GM18868 (cell line): ENCODE data around the gene MYO10.
"Not testable (repeated sequence)": the region's sequence is repeated elsewhere in the genome, so short reads cannot be mapped to it uniquely, and the experiment has no call there.

ENCODE experiments used
- ATAC-seq: cut with Tn5 transposase; IDR thresholded peaks from one replicate; pipeline ENCODE4 v1.9.1; 2021; ENCODE audit warnings: mild to moderate bottlenecking, moderate library complexity; ENCODE audit not compliant: unreplicated experiment

MYO10 gene

DNA sequence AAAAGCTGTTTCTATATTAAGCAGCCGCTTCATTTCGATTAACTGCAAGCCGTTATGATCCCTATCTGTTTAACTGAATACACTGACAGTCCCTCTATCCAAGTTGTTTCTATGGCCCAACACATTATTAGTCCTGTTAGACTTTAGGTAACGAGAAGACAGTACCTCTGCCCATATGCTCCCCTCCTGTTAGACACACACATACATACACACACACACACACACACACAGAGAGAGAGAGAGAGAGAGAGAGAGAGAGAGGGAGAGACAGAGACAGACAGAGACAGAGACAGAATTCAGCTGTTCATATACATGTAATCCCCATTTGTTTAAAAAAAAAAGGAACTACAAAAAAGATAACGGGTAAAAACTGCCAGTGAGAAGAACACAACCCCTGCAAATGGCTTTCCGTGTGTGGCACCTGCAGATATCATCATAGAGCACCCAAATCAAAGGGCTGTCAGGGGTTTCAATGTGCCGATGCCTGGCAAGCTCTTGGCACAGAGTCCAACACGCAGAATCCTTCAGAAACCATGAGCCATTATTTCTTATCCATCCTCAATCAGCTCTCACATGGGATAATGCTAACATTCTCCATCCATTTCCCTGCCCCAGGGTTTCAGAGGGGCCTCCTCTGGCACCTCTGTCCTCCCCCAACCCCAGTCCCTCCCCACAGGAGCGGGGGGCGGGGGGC, 144.0 kb downstream of the MYO10 start:
- no peak for ATAC-seq

DNA sequence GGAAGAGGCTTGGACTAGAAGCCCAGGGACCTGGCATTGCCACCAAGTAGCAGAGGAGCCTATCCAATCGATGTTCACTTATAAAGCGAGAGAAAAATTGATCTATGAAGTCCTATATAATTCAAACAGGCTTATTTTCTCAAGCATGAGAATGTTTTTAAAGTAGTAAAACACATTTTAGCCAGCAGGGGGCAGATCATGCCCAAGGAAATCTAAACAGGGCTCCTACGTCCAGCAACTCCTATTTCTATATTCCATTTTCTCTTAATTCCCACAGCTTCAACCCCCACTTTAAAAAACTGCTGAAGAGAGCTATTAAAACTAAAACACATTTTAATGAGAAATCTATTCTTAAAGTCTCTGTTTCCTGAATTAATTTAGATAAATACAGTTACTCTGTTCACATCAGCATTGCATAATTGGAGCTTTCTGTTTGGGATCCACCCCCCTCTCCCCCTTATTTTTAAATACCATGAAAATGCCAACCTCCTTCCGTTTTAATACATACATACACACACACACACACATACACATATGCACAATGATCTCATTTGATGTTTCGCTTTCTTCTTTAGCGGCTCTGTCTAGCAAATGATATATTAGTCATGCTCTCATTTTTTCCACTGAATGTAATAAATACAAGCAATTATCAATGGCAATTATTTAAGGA, 144.9 kb downstream of the MYO10 start:
- ATAC-seq: peak; percentile 57

DNA sequence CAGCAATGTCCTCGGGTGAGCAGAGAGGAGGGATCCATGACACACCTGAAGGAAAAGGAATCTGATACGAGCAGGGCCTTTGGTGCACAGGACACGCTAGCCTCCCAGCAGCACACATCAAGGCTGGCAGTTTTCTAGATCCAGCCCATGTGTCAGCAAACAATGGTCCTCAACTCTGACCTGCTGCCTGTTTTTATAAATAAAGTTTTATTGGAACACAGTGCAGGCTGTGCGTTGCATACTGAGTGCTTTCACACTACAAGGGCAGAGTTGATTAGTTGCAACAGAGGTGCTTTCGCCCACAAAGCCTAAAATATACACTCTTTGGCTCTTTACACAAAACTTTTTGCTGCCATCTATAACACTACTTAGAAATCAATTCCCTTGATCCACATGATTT, 147.1 kb downstream of the MYO10 start:
- no peak for ATAC-seq

DNA sequence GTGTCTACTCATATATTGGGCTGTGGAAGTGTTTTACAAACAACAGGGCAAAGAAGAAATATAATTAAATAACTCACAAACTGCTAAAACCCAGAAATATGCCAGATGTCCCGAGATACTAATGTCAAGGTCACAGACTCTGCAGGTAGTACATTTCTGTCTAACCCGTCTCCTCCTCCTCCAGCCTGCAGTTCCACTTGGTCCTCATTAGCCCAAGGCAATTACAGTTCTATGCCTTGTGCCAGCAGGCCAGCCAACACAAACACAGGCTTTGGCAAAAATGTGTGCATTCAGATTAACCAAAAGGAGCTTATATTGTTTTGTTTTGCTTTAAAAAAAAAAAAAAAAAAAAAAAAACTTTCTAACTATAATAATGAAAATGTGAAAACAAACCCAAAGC, 148.8 kb downstream of the MYO10 start:
- ATAC-seq: no peak

DNA sequence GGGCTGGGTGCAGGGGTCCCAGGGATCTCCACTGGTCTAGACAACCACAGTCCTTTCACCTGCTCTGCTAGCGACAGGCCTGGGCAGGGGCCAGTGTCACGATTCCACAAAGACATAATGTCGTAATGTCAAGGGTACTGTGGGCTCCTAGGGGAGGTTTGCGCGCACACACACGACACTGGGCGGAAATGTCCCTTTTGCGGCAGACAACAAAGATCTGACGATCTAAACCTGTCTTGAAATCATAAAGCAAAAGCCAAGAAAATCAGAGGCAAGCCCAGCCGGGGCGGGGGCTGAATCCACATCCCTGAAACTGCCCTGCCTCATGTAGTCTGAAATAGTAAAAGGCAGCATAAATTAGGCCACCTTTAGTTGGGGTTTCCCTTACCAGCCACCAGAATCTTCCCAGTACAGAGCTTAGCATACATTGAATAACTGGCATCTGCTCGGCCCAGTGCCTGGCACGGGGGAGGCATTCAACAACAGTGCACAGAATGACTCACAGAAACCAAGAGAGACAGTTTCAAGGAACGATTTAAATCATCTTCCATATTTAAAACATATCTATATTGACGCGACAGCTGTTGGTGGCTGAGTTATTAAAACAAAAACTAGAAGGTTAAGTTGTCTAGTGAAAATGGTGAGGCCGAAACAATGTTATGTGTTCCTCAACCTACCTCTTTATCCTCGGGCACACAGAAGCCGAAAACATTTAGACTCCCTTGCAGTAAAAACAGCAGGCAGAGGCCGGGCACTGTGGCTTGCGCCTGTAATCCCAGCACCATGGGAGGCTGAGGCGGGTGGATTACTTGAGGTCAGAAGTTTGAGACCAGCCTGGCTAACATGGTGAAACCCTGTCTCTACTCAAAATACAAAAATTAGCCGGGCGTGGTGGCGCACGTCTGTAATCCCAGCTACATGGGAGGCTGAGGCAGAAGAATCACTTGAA, 151.0 kb downstream of the MYO10 start:
- ATAC-seq: peak; percentile 98

DNA sequence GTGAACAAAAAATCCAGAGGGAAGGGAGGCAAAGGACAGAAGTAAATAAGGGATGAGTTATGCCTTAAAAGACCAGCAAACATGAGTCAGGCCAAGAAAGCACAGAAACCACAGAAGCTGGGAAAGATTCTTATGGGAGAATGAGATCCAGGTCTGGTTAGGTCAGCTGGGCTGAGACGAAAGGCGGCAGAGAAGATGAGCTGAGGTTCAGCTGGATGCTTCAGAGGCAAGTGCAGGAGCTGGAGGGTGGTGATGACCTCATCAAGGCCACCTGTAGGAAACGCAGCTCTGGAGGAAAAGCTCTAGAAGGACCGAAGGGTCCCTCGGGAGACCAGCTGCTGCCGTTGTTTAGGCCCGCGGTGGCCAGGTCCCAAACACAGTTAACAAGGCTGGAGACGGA, 152.0 kb downstream of the MYO10 start:
- ATAC-seq: no peak

DNA sequence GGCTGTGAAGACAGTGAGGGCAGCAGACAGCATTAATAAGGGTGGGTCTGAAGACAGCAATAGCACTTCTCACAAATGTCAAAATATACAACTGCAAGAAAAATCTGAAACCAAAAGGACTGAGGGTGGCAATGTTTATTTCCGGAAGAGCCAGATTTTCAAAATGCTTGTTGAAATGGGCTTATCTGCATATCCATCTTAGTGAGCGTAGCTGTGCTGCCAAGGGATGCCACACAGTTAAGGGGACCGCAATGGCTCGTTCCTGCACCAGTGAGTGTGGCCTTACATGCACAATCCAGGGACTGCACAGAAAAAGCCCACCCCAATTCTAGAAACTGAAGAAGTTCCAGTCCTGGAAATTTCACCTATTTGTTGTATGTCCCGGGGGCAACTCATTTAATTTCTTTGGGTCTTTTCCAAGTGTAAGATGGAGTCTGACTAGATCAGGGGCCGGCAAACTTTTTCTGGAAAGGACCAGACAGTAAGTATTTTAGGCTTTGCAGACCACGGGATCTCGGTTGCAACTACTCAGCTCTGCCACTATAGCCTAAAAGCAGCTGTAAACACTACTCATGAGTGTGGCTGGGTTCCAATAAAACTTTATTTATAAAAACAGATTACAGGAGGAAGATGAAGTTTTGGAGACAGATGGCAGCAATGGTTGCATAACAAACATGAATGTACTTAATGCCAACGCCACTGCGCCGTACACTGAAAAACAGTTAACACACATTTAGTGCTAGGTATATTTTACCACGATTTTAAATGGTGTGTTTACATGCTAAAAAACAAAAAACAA, 154.1 kb downstream of the MYO10 start:
- no peak for ATAC-seq

DNA sequence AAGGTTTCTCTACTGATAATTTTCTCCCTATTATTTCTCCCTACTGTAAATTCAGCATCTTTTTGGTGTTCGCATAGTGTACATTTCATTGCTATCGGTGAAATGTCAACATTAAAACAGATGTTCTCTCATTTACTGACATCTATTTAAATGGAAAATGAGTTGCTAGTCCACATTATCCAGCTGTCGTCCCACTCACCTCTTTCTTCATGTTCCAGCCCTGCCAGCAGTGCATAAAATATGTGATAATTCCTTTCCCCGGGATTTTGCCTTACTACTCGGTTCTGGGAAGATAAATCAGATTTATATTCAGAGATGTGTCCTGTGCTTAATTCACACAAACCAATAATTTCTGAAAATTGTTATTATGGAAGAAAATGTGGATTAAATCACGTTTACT, 155.8 kb downstream of the MYO10 start:
- ATAC-seq: no peak

DNA sequence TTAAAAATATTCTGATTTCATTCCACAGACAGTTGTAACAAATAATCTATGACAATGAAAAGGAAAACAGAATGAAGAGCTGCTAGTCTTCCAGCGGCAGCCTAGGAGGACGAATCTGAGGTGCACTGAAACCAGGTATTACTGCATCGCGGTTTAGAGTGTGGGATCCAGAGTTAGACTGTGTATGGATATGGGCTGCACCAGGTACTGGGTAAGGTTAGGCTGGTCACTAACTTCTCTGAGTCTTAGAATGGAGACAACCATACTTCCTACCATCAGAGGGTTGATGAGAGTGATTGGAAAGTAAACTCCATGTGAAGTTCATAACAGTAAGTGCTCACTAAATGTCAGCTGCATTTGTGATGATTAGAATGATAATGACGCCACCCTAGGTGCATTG, 158.7 kb downstream of the MYO10 start:
- no peak for ATAC-seq

DNA sequence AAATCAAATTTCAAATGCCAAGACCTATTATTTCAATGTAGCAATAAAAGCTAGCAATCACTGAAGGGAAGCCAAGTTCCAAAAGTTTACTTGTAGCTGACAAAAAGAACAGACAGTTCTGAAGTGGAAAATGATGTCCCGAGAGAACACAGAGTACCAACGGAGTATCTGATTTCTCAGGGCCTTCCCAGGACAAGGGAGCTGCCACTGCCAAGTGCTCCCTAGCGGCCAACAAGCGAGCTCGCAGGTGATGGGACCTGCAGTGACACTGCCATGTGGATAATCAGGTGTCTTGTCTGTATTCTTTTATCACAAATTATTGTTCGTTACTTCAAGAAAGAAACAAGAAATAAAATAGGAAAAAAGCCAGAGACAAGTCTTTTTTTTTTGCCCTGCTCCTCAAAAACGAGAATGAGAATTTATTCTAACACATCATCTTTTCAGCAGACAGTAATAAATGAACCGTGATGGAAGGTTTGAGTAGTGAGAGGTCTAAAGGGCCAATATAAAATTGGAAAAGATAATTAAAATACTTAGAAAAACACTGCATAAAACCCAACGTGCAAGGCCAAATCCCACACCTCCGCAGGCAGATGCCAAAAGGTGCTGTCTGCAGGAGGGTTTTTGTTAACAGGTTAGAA, 159.4 kb downstream of the MYO10 start:
- ATAC-seq: no peak

DNA sequence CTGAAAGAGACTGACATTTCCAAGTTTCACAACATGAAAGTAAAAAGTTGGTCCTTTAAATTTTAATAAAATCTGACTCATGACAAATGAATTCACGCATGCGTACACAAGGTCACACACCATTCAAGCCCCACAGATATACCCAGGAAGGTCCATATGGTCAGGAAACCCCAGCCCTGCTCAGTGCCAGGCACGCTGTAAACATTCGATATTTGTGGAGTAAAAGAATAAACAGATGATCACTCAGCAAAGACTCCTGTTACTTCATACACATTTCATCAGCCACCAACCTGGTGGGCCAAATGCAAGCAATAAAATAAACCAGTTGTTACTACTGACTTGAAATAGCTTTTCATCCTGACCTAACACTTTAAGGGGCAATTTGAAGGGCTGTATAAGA, 161.3 kb downstream of the MYO10 start:
- no peak for ATAC-seq

DNA sequence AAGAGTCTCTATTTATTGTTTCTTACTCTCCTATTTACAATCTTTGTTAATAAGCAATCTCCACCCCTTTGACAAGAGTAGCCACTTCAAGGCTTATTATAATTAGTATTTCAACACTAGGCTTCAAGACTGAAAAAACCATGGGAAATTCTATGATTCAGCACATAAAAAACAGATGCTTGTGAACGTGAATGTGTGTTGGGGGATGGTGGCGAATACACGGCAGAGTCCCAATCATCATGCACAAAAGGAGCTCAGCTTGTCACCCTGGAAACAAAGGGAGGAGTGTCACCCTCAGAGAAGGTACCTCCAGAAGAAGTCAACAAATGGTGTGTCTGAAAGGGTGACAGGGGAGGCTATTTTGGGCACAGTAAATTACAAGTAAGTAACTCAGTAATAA, 162.1 kb downstream of the MYO10 start:
- ATAC-seq: no peak

DNA sequence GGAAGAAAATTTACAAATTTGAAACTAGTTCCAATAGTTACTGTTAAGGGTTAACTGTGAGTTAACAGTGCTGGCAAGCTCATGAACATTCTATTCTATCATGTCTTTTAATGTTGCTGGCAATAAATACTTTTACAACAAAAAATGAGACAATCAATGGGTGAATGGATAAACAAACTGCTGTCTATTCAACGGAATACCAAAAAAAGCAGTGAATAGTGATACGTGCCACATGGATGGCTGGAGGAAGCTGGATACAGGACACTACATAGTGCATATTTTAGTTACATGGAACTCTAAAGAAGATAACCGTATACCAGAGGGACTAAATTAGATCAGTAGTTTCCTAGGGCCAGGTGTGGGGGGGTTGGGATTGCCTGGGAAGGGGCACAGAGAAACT, 163.5 kb downstream of the MYO10 start:
- ATAC-seq: no peak

DNA sequence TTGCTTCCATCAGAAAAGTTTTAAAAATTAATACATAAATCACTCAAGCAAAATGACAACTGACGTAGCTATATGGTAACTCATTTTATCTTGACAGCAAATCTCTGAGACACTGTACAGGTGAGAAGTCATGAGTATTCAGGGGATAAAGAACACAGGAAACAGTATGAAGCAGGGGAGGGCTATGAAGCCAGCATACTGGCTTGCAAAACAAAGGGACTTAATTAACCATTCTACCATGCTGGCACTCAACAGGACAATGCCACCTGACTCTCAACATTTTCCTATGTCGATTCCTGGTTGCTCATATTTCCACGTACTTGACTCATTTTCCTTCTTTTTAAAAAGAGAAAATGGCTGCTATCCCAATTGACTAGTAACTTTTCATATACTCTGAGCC, 167.9 kb downstream of the MYO10 start:
- no peak for ATAC-seq

DNA sequence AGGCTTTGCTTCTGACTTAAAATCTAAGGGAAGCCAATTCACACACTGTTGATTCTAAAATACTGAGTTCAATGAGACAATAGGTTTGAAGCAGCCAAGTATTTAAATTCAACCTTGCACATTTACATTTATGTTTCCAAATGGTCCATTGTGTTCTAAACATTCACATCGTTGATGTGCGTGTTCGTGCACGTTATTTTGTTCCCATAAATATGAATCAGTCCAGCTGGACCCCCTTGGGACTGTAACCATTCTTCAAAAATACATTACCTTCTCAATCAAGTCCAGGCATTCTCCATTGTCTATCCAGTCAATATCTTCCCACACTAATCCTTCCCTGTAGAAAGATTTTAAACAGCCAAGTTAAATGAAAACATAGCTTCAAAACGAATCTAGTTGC, 172.9 kb downstream of the MYO10 start:
- ATAC-seq: no peak

DNA sequence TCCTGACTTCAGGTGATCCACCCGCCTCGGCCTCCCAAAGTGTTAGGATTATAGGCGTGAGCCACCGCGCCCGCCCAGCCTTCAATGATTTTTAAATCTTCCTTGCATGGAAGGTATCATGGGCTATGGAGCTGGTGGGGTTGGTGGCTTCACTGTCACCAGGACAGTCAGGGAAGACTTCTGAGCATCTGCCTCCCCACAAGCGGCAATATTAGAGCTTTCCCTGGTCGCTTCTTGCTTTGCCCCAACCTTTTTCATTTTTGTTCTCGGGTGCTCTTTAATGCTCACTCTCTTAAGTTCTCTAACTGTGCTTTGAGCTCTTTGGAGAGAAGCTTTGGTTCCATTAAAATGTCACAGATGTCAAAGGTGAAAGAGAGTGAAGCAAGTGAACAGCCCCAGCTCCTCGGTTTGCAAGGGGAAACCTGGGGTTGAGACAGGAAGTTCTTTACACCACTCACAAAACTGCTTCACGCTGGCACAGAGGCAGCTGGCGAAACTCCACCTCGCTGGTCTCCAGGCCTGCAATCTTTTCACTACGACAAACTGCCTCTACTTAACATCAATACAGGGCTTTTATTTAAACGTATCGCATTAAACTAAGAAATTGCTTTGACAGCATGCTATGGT, 176.8 kb downstream of the MYO10 start:
- ATAC-seq: peak; percentile 69

DNA sequence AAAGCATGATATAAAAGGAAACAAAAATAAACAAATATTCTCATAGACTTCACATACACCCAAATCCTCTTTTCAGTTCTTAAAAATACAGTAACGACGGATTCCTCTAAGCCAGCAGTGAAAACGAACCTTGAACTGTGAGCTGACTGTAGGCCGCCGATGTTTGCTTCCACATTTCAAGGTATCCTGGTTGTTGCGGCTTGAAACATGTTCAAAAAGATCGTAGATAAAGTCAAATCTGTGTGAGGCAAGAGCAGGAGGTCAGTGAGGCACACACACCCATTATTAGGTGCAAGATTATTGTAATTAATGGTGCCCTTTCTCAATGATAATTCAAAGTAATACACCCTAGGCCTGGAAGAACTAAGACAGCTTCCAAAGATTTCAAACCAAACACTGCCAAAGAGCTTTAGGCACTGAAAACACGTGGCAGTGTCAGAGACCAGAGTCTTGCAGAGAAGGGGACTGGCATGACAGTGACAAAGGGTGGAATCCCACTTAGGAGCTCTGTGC, 178.0 kb downstream of the MYO10 start:
- no peak for ATAC-seq

DNA sequence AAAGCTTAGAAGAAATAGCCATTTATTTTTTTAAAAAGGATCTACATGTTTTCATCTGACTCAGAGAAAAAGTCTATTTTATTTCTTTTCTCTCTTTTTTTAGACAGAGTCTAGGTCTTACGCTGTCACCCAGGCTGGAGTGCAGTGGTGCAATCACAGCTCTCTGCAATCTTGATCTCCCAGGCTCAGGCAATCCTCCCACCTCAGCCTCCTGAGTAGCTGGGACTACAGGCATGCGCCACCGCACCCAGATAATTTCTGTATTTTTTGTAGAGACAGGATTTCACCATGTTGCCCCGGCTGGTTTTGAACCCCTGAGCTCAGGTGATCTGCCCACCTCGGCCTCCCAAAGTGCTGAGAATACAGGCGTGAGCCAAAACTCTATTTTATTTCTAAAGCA, 178.5 kb downstream of the MYO10 start:
- ATAC-seq: not testable (repeated sequence)

DNA sequence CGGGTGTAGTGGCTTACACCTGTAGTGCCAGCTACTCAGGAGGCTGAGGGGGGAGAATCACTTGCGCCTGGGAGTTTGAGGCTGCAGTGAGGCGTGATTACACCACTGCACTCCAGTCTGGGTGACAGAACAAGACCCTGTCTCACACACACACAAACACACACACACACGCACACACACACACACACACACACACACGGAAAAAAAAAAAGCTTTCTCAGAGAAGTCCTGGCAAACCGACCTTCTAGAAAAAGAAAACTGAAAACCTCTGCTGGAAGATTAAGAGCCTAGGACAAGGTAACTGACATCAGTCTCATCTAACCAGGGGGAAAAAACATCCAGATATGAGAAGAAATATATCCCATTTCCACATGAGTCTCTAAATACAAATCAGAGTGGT, 178.9 kb downstream of the MYO10 start:
- ATAC-seq: no peak

DNA sequence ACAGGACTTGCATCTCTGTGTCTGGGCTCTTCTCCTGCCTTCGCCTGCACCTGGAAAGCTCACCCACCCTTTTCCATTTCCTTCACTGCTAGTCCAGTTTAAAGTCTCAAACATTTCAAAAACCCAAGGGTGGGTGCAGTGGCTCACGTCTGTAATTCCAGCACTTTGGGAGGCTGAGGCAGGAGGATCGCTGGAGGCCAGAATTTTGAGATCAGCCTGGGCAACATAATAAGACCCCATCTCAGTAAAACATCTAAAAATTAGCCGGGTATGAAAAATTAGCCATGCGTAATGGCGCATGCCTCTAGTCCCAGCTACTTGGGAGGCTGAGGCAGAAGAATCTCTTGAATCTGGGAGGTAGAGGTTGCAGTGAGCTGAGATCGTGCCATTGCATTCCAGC, 179.4 kb downstream of the MYO10 start:
- ATAC-seq: no peak
